ENCODE results near the gene MOCOS. TPM values are rescaled to one million over a fixed set of nuclear protein-coding genes. Genes with fewer than 3 reads are reported as not detected.

MOCOS gene
- total and polyA plus RNA-seq, 2 of the 13 experiments (the other 11 are each of a cell fraction or from before 2014, with no cell fraction given): 7.7 to 15.4 TPM

GRCh38 chr18:36284671-36285295, 97.5 kb downstream of the MOCOS start:
- Histone ChIP-seq H3K4me3 (replicated peaks in 1 of 3; ENCODE audit: insufficient read depth in 1 of 3, low read depth in 2 of 3, low read length in 3 of 3) (no peak overlapping the region), H2AFZ (ENCODE audit: low read length) (no peak overlapping the region), H3K79me2 (ENCODE audit: insufficient read depth, low read length) (no peaks in the 10 kb centered on the region), H3K27ac (ENCODE audit: extremely low read length, insufficient read depth, low read length) (no peak overlapping the region), H3K36me3 (replicated peaks in 1 of 2; ENCODE audit: control insufficient read depth in 1 of 2, insufficient read depth in 2 of 2, low read length in 2 of 2) (no peaks in the 10 kb centered on the region), H3K9ac (ENCODE audit: insufficient read depth, low read depth, low read length) (no peak overlapping the region), H3K4me1 (ENCODE audit: insufficient read depth, low read length) (0 out of 2 replicates have a peak, but pooled peaks cover 7% of the 10 kb centered on the region), H4K20me1 (ENCODE audit: insufficient read depth, low read length) (no peaks in the 10 kb centered on the region), H3K27me3 (ENCODE audit: control insufficient read depth in 1 of 2, insufficient read depth in 2 of 2, low read length in 2 of 2) (no peaks in the 10 kb centered on the region), H3K4me2 (ENCODE audit: low read depth, low read length) (no peak overlapping the region), H3K9me3 (ENCODE audit: low read length) (peaks cover 8% of the 10 kb centered on the region)
- WGBS (ENCODE audit: low lambda C conversion rate): 15% methylated on average over 6 of the region's 6 CpGs
- CTCF ChIA-PET (ENCODE audit: low intra/inter-chr PET ratio, low total read pairs): interaction anchor here (1.2 to 5.2 kb wide), 2 partner anchors 189 to 267 kb away, joined by 6 to 79 read pairs; no protein-coding TSS in a partner anchor
- ATAC-seq: peak; percentile 53
- peak; percentile 62 for DNase-seq (ENCODE audit: low spot score)
- in situ Hi-C loops (cut with HindIII; ENCODE audit: extremely low pct_ligation_motif_present, low pct_unique_long_range_greater_than_20kb): loop anchor here (5.0 to 10.0 kb wide), 3 partner anchors 192 to 527 kb away; no protein-coding TSS in a partner anchor
- POLR2A ChIA-PET: interaction anchor here (1.0 kb wide), 1 partner anchor 189 kb away, joined by 3 read pairs; no protein-coding TSS in a partner anchor
- no peak for TF ChIP-seq ZNF576 (CRISPR knock-in tag; IDR thresholded peaks at IDR 0.05)
- no peak for TF ChIP-seq GLI4 (CRISPR knock-in tag; IDR thresholded peaks at IDR 0.05; ENCODE audit: borderline replicate concordance)
- TF ChIP-seq ZC3H13 (CRISPR knock-in tag; IDR thresholded peaks at IDR 0.05): no peak
- no peak for TF ChIP-seq KLF11 (CRISPR knock-in tag; IDR thresholded peaks at IDR 0.05)
- TF ChIP-seq SMC3 (IDR thresholded peaks at IDR 0.05; ENCODE audit: low read length): peak; percentile 98
- TF ChIP-seq, protein P1, sequence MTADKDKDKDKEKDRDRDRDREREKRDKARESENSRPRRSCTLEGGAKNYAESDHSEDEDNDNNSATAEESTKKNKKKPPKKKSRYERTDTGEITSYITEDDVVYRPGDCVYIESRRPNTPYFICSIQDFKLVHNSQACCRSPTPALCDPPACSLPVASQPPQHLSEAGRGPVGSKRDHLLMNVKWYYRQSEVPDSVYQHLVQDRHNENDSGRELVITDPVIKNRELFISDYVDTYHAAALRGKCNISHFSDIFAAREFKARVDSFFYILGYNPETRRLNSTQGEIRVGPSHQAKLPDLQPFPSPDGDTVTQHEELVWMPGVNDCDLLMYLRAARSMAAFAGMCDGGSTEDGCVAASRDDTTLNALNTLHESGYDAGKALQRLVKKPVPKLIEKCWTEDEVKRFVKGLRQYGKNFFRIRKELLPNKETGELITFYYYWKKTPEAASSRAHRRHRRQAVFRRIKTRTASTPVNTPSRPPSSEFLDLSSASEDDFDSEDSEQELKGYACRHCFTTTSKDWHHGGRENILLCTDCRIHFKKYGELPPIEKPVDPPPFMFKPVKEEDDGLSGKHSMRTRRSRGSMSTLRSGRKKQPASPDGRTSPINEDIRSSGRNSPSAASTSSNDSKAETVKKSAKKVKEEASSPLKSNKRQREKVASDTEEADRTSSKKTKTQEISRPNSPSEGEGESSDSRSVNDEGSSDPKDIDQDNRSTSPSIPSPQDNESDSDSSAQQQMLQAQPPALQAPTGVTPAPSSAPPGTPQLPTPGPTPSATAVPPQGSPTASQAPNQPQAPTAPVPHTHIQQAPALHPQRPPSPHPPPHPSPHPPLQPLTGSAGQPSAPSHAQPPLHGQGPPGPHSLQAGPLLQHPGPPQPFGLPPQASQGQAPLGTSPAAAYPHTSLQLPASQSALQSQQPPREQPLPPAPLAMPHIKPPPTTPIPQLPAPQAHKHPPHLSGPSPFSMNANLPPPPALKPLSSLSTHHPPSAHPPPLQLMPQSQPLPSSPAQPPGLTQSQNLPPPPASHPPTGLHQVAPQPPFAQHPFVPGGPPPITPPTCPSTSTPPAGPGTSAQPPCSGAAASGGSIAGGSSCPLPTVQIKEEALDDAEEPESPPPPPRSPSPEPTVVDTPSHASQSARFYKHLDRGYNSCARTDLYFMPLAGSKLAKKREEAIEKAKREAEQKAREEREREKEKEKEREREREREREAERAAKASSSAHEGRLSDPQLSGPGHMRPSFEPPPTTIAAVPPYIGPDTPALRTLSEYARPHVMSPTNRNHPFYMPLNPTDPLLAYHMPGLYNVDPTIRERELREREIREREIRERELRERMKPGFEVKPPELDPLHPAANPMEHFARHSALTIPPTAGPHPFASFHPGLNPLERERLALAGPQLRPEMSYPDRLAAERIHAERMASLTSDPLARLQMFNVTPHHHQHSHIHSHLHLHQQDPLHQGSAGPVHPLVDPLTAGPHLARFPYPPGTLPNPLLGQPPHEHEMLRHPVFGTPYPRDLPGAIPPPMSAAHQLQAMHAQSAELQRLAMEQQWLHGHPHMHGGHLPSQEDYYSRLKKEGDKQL (CRISPR knock-in tag; IDR thresholded peaks at IDR 0.05; ENCODE audit: low read depth): no peak
- TF ChIP-seq ZNF326 (CRISPR knock-in tag; IDR thresholded peaks at IDR 0.05; ENCODE audit: borderline replicate concordance): no peak
- TF ChIP-seq STAG1 (CRISPR knock-in tag; IDR thresholded peaks at IDR 0.05): peak; percentile 99
- TF ChIP-seq RAD21 (CRISPR knock-in tag; IDR thresholded peaks at IDR 0.05): peak; percentile 81
- TF ChIP-seq CTCF (CRISPR knock-in tag; IDR thresholded peaks at IDR 0.05): peak; percentile 86
- no peak for TF ChIP-seq HMG20A (CRISPR knock-in tag; IDR thresholded peaks at IDR 0.05; ENCODE audit: borderline replicate concordance)
- no peak for TF ChIP-seq HOXA5 (CRISPR knock-in tag; IDR thresholded peaks at IDR 0.05)
- no peak for TF ChIP-seq FOXA3 (CRISPR knock-in tag; IDR thresholded peaks at IDR 0.05)
- no peak for TF ChIP-seq ELK4 (CRISPR knock-in tag; IDR thresholded peaks at IDR 0.05; ENCODE audit: borderline replicate concordance)
- TF ChIP-seq DNMT3B (CRISPR knock-in tag; conservative IDR thresholded peaks at IDR 0.05): no peak
- no peak for TF ChIP-seq GATAD2A (CRISPR knock-in tag; IDR thresholded peaks at IDR 0.05)
- TF ChIP-seq ZNF143 (CRISPR knock-in tag; IDR thresholded peaks at IDR 0.05): no peak
- peak; percentile 82 for FAIRE-seq
- intact Hi-C loops (cut with micrococcal nuclease; ENCODE audit: unreplicated experiment): loop anchor here (1.0 to 10.0 kb wide), 4 partner anchors 98 to 530 kb away; partner anchors contain the start of gene MOCOS
- BruUV-seq (replicated peaks): no TSS peak
